ENCODE measurements around the gene HK3.

HK3 gene

DNA sequence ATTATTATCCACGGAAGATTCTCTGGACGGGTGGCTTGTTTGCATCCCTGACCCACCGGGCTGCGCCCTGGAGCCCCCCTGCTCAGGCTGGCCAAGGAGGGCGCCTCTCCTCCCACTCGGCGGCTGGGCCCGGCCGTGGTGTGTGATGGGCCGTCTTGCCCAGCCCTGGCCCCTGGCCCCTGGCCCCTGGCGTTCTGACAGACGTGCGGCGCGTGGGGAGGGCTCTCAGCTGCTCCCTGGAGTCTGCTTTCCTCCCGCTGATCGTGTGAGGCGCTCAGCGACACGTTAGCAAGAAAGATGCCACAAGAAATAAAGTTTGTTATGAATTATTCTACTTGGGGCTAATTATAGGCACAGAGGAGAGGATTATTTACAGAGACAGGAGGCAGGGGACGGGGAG is 55.5 kb downstream of the HK3 start:
- no peak for TF ChIP-seq EZH2 (IDR thresholded peaks at IDR 0.05; ENCODE audit: borderline replicate concordance, low read length)
- TF ChIP-seq, protein P1, sequence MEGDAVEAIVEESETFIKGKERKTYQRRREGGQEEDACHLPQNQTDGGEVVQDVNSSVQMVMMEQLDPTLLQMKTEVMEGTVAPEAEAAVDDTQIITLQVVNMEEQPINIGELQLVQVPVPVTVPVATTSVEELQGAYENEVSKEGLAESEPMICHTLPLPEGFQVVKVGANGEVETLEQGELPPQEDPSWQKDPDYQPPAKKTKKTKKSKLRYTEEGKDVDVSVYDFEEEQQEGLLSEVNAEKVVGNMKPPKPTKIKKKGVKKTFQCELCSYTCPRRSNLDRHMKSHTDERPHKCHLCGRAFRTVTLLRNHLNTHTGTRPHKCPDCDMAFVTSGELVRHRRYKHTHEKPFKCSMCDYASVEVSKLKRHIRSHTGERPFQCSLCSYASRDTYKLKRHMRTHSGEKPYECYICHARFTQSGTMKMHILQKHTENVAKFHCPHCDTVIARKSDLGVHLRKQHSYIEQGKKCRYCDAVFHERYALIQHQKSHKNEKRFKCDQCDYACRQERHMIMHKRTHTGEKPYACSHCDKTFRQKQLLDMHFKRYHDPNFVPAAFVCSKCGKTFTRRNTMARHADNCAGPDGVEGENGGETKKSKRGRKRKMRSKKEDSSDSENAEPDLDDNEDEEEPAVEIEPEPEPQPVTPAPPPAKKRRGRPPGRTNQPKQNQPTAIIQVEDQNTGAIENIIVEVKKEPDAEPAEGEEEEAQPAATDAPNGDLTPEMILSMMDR (IDR thresholded peaks at IDR 0.05; ENCODE audit: low read length), result no peak
- Histone ChIP-seq H3F3A (ENCODE audit: insufficient read depth, low read length) (no peaks in the 10 kb centered on the region), H3K4me2 (ENCODE audit: low read length) (no peak overlapping the region), H2AFZ (ENCODE audit: low read length) (no peak overlapping the region), H3K9me3 (ENCODE audit: low read length) (no peaks in the 10 kb centered on the region), H3K4me1 (ENCODE audit: insufficient read depth, low read length, severe bottlenecking) (no peaks in the 10 kb centered on the region), H4K20me1 (ENCODE audit: insufficient read depth, low read length) (no peaks in the 10 kb centered on the region), H3K27ac (ENCODE audit: low read depth, low read length, poor library complexity, severe bottlenecking) (no peak overlapping the region), H3K79me2 (ENCODE audit: insufficient read depth, low read length) (no peaks in the 10 kb centered on the region), H3K36me3 (ENCODE audit: insufficient read depth, low read length) (no peaks in the 10 kb centered on the region), H3K9ac (ENCODE audit: low read length) (no peak overlapping the region), H3K9me2 (ENCODE audit: low read depth, low read length) (no peaks in the 10 kb centered on the region), H3K27me3 (ENCODE audit: insufficient read depth, low read length) (peaks cover 8% of the 10 kb centered on the region), H3K4me3 (ENCODE audit: low read depth, low read length, poor library complexity, severe bottlenecking) (no peak overlapping the region)

DNA sequence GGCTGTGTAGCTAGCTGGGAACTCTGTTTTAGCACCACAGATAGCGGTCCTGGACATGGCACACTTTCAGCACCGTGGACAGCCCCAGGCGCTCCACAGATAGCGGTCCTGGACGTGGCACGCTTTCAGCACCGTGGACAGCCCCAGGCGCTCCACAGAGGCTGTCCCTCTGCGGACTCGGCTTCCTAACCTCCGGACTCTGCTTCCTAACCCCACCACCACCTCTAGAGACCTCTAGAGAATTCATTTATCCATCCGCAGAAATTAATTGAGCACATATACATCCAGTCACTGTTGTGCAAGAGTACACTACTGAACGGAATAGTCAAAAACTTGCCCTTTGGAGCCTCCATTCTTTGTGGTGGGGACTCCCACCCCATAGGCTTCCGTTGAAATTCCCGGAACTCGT is 61.4 kb downstream of the HK3 start:
- TF ChIP-seq, protein P1 (IDR thresholded peaks at IDR 0.05; ENCODE audit: low read length), result no peak
- no peak for TF ChIP-seq EZH2 (IDR thresholded peaks at IDR 0.05; ENCODE audit: borderline replicate concordance, low read length)
- Histone ChIP-seq H3K4me1 (ENCODE audit: insufficient read depth, low read length, severe bottlenecking) (no peaks in the 10 kb centered on the region), H3K27ac (ENCODE audit: low read depth, low read length, poor library complexity, severe bottlenecking) (no peak overlapping the region), H3K36me3 (ENCODE audit: insufficient read depth, low read length) (no peaks in the 10 kb centered on the region), H2AFZ (ENCODE audit: low read length) (no peak overlapping the region), H3K4me2 (ENCODE audit: low read length) (no peak overlapping the region), H3K9ac (ENCODE audit: low read length) (no peak overlapping the region), H3K4me3 (ENCODE audit: low read depth, low read length, poor library complexity, severe bottlenecking) (no peak overlapping the region), H3K9me3 (ENCODE audit: low read length) (no peaks in the 10 kb centered on the region), H3F3A (ENCODE audit: insufficient read depth, low read length) (no peaks in the 10 kb centered on the region), H4K20me1 (ENCODE audit: insufficient read depth, low read length) (no peaks in the 10 kb centered on the region), H3K79me2 (ENCODE audit: insufficient read depth, low read length) (no peaks in the 10 kb centered on the region), H3K27me3 (ENCODE audit: insufficient read depth, low read length) (peaks cover 8% of the 10 kb centered on the region; the same call in 1 of the 2 replicates), H3K9me2 (ENCODE audit: low read depth, low read length) (no peaks in the 10 kb centered on the region)

DNA sequence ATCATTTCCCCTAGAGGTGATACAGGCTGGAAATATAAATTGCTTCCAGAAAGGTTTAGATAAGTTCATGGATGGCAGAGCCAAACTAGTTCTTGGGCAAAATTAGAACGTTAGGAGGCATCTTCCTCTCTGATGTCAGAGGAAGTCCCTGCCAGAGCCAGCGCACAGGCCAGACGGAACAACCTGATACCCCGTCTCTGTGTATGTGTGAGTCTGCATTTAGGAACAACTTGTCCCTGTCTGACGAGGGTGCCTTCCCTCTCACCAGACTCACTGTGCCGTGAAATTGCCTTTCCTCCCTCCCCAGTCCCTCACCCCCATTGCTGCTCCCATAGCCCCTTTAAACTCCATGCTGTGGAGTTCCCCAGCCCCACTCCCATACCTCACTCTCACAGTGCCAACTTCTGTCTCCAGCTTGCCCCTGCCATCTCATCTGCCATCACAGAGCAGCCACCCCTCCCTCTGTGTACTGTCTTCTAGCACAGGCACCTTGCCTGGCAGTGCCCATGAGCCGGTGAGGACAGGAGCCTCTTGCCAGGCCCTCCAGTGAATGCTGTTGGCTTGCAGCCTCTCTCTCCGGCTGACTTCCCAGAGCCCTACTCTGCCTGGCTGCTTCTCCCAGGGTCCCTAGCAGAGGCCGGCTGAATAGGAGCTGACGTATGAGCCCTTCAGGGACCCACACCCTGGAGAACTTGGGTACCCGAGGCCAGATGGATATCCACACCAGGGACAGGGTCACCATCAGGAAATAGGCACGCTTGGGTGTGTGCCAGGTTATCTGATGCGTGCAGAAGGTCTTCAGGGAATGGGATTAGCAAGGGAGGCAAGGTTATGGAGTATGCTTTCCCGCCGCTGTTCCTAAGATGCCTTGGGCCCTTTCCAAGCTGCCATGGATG is 62.1 kb downstream of the HK3 start:
- Histone ChIP-seq H3F3A (ENCODE audit: insufficient read depth, low read length) (no peaks in the 10 kb centered on the region), H3K4me3 (ENCODE audit: low read depth, low read length, poor library complexity, severe bottlenecking) (no peak overlapping the region), H3K4me1 (ENCODE audit: insufficient read depth, low read length, severe bottlenecking) (no peaks in the 10 kb centered on the region), H2AFZ (ENCODE audit: low read length) (no peak overlapping the region), H3K27ac (ENCODE audit: low read depth, low read length, poor library complexity, severe bottlenecking) (no peak overlapping the region), H4K20me1 (ENCODE audit: insufficient read depth, low read length) (no peaks in the 10 kb centered on the region), H3K4me2 (ENCODE audit: low read length) (no peak overlapping the region), H3K9me3 (ENCODE audit: low read length) (no peaks in the 10 kb centered on the region), H3K79me2 (ENCODE audit: insufficient read depth, low read length) (no peaks in the 10 kb centered on the region), H3K27me3 (ENCODE audit: insufficient read depth, low read length) (peaks cover 8% of the 10 kb centered on the region; the same call in 1 of the 2 replicates), H3K9me2 (ENCODE audit: low read depth, low read length) (no peaks in the 10 kb centered on the region), H3K9ac (ENCODE audit: low read length) (no peak overlapping the region), H3K36me3 (ENCODE audit: insufficient read depth, low read length) (no peaks in the 10 kb centered on the region)
- TF ChIP-seq EZH2 (IDR thresholded peaks at IDR 0.05; ENCODE audit: borderline replicate concordance, low read length), result no peak
- TF ChIP-seq, protein P1 (IDR thresholded peaks at IDR 0.05; ENCODE audit: low read length), result no peak

Data from OCI-LY1 (cell line).